ENCODE results near the gene FFAR3. TPM values are rescaled to one million over a fixed set of nuclear protein-coding genes. Genes with fewer than 3 reads are reported as not detected.

The FFAR3 gene
- total and polyA plus RNA-seq, 9 of the 15 experiments (the other 6 are each of a cell fraction or from before 2014, with no cell fraction given) = not detected

GRCh38 chr19:35353635-35354034 lies 4.6 kb upstream of the FFAR3 start (continued):
- peak; percentile 60 for TF ChIP-seq REST (IDR thresholded peaks at IDR 0.05; ENCODE audit: borderline replicate concordance)
- TF ChIP-seq REST (CRISPR knock-in tag; IDR thresholded peaks at IDR 0.05; ENCODE audit: low read depth) = no peak
- TF ChIP-seq ZNF354B (CRISPR knock-in tag; IDR thresholded peaks at IDR 0.05) = no peak
- no peak for TF ChIP-seq SIN3B (IDR thresholded peaks at IDR 0.05; ENCODE audit: low read depth)
- no peak for TF ChIP-seq ZNF668 (CRISPR knock-in tag; IDR thresholded peaks at IDR 0.05)
- no peak for TF ChIP-seq RUNX1 (IDR thresholded peaks at IDR 0.05; ENCODE audit: low read depth)
- TF ChIP-seq TAF15 (IDR thresholded peaks at IDR 0.05; ENCODE audit: low read depth, low read length) = no peak
- TF ChIP-seq NR4A1 (CRISPR knock-in tag; IDR thresholded peaks at IDR 0.05) = no peak
- TF ChIP-seq NR4A1 (tag; IDR thresholded peaks at IDR 0.05) = 0 out of 2 replicates have a peak, but pooled peaks have one; percentile 20
- no peak for TF ChIP-seq IFI16 (CRISPR knock-in tag; IDR thresholded peaks at IDR 0.05)
- no peak for TF ChIP-seq TAF1 (IDR thresholded peaks at IDR 0.05; ENCODE audit: control insufficient read depth, extremely low read depth, insufficient read depth, low read length, severe bottlenecking)
- no peak for TF ChIP-seq NCOR1 (IDR thresholded peaks at IDR 0.05)
- TF ChIP-seq ZNF41 (CRISPR knock-in tag; conservative IDR thresholded peaks at IDR 0.05) = no peak
- 0 out of 2 replicates have a peak, but pooled peaks have one; percentile 27 for TF ChIP-seq USF2 (CRISPR knock-in tag; IDR thresholded peaks at IDR 0.05)
